BE2C (cell line): Measurements from ENCODE around the gene FAM200C.
"Not testable (repeated sequence)": the region's sequence is repeated elsewhere in the genome, so short reads cannot be mapped to it uniquely, and the experiment has no call there.

Experiments
- DNase-seq: peaks from one replicate; pipeline ENCODE4 v3.0.0-alpha.2; 2020
- H3K27me3 ChIP-seq: fragments of 250-450 bp; sonication (Bioruptor Pico); 2 replicates; pipeline ENCODE4 v1.5.1; 2020; ENCODE audit warnings: mild to moderate bottlenecking
- H3K36me3 ChIP-seq: fragments of 250-450 bp; sonication (Bioruptor Pico); 2 replicates; pipeline ENCODE4 v1.5.1; 2020; ENCODE audit warnings: mild to moderate bottlenecking
- H3K4me1 ChIP-seq: fragments of 250-450 bp; sonication (Bioruptor Pico); 2 replicates; pipeline ENCODE4 v1.5.1; 2020
- H3K4me3 ChIP-seq: 2 replicates; pipeline ENCODE4 v1.5.1; 2011; ENCODE audit warnings: low read depth, low read length
- H3K9me3 ChIP-seq: fragments of 250-450 bp; sonication (Bioruptor Pico); 2 replicates; pipeline ENCODE4 v1.5.1; 2020
- CTCF ChIP-seq: IDR thresholded peaks from 2 replicates; pipeline ENCODE4 v1.5.1; 2012; ENCODE audit warnings: mild to moderate bottlenecking, low read depth, low read length

Gene FAM200C

GRCh38 chr5:160442824-160443431 is 43.1 kb upstream of the FAM200C start:
- Histone ChIP-seq H3K27me3 (peaks cover 13% of the 10 kb centered on the region; the same call in 1 of the 2 replicates), H3K4me3 (no peak overlapping the region), H3K36me3 (no peaks in the 10 kb centered on the region), H3K9me3 (no peaks in the 10 kb centered on the region), H3K4me1 (no peaks in the 10 kb centered on the region)
- TF ChIP-seq CTCF: no peak
- no peak for DNase-seq

- peaks cover 13% of the 10 kb centered on the region; the same call in 1 of the 2 replicates for H3K27me3 ChIP-seq
- no peaks in the 10 kb centered on the region for H3K4me1 ChIP-seq
- no peak for DNase-seq
- no peak for TF ChIP-seq CTCF
- H3K36me3 ChIP-seq: no peaks in the 10 kb centered on the region
- H3K9me3 ChIP-seq: no peaks in the 10 kb centered on the region
- no peak overlapping the region for H3K4me3 ChIP-seq
These were observed 41.5 kb upstream of the FAM200C start for GRCh38 chr5:160441311-160441781.

- Histone ChIP-seq H3K4me1 (no peaks in the 10 kb centered on the region; the same call in 1 of the 2 replicates), H3K4me3 (peak overlapping the region; percentile 58), H3K36me3 (no peaks in the 10 kb centered on the region), H3K9me3 (no peaks in the 10 kb centered on the region), H3K27me3 (peaks cover 13% of the 10 kb centered on the region; the same call in 1 of the 2 replicates)
- peak; percentile 95 for TF ChIP-seq CTCF
- DNase-seq: peak; percentile 84
These were observed 39.3 kb upstream of the FAM200C start for GRCh38 chr5:160439205-160439600.

DNA sequence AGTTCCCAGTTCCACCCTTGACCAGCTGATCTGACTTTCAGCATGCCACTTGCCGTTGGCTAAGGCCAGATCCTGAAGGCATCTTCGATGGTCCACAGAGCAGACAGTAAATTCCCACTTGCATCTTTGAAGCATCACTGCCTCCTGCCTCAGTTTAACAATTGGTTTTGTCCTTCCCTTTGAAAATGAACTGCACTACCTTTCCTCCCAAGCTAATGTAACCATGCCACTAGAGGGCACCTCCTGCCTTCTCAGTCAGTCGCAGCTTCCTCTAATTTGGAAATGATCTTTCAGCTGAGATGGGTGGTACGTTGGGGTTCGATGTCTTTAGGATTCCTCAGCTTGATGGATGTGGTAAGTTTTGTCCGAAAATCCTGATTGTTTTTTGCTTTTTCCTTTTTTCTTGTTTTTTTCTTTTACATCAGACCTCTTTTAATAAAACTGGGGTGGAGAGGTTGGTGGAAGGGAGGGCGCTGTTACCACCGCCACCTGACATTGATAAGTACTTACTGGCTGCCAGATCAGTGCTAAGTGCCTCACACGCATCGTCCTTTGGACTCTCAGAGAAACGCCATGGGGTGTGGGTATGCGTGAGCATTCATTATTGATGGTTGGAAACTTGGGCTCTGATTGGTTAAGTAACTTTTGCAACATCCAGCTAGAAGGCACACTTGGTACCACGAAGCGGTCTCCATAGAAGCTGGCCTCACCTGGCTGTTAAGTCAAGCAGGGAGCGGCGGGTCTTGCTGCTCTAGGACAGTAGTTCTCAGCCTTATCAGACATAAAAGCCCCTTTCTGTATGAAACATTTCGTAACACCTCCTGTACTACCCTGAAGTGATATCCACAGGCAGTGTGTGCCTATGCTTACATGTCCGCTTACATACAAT is 38.7 kb upstream of the FAM200C start:
- peak; percentile 97 for TF ChIP-seq CTCF
- Histone ChIP-seq H3K4me3 (peak overlapping the region; percentile 58), H3K4me1 (peaks cover 2% of the 10 kb centered on the region; the same call in 1 of the 2 replicates), H3K9me3 (no peaks in the 10 kb centered on the region), H3K36me3 (no peaks in the 10 kb centered on the region), H3K27me3 (peaks cover 13% of the 10 kb centered on the region; the same call in 1 of the 2 replicates)
- DNase-seq: peak; percentile 62

DNA sequence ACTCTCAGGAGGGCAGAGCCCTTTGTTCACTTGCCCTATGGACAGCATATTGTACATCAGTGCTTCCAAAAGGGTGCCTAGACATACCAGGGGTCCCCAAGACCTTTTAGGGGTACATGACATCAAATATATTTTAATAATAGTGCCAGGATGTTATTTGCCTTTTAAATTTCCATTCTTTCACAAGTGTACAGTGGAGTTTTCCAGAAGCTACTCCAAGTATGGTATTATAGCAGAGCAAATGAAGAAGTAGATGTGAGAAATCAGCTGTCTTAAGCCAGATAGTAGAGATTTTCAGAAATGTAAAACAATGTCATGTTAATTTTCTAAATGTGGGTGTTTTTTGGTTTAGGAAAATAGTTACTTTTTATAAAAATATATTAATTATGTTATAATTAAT is 37.4 kb upstream of the FAM200C start:
- DNase-seq: no peak
- no peak for TF ChIP-seq CTCF
- Histone ChIP-seq H3K4me3 (no peak overlapping the region), H3K36me3 (no peaks in the 10 kb centered on the region), H3K27me3 (peaks cover 13% of the 10 kb centered on the region; the same call in 1 of the 2 replicates), H3K9me3 (no peaks in the 10 kb centered on the region), H3K4me1 (peaks cover 2% of the 10 kb centered on the region; the same call in 1 of the 2 replicates)

- peaks cover 13% of the 10 kb centered on the region; the same call in 1 of the 2 replicates for H3K27me3 ChIP-seq
- not testable (repeated sequence) for H3K4me3 ChIP-seq, H3K4me1 ChIP-seq, DNase-seq, H3K36me3 ChIP-seq, H3K9me3 ChIP-seq
These were observed 36.8 kb upstream of the FAM200C start for GRCh38 chr5:160436661-160437060.
